Measurements from ENCODE around the gene INPP1.
"Not testable (repeated sequence)": the region's sequence is repeated elsewhere in the genome, so short reads cannot be mapped to it uniquely, and the experiment has no call there.

INPP1 gene

GRCh38 chr2:190350371-190350770, 7.0 kb downstream of the INPP1 start:
- Histone ChIP-seq H3K27me3 (ENCODE audit: control insufficient read depth, insufficient read depth, low read length) (no peaks in the 10 kb centered on the region), H3K27ac (ENCODE audit: low read depth, low read length) (no peak overlapping the region)

GRCh38 chr2:190351955-190352354, 8.6 kb downstream of the INPP1 start:
- Histone ChIP-seq H3K36me3 (ENCODE audit: control insufficient read depth, insufficient read depth, low read length) (no peaks in the 10 kb centered on the region), H3K9ac (ENCODE audit: low read length) (no peak overlapping the region), H3K4me3 (ENCODE audit: low read depth, low read length) (no peak overlapping the region), H3K4me1 (ENCODE audit: control insufficient read depth, insufficient read depth, low read length) (no peaks in the 10 kb centered on the region), H3K27ac (ENCODE audit: low read depth, low read length) (no peak overlapping the region), H3K27me3 (ENCODE audit: control insufficient read depth, insufficient read depth, low read length) (no peaks in the 10 kb centered on the region), H3K9me3 (ENCODE audit: control insufficient read depth, insufficient read depth, low read depth, low read length) (no peaks in the 10 kb centered on the region)

More at GRCh38 chr2:190350371-190350770, 7.0 kb downstream of the INPP1 start:
- no peaks in the 10 kb centered on the region for H3K36me3 ChIP-seq (ENCODE audit: control insufficient read depth, insufficient read depth, low read length)
- no peaks in the 10 kb centered on the region for H3K4me1 ChIP-seq (ENCODE audit: control insufficient read depth, insufficient read depth, low read length)
- H3K9ac ChIP-seq (ENCODE audit: low read length): no peak overlapping the region
- H3K4me3 ChIP-seq (ENCODE audit: low read depth, low read length): no peak overlapping the region
- no peaks in the 10 kb centered on the region for H3K9me3 ChIP-seq (ENCODE audit: control insufficient read depth, insufficient read depth, low read depth, low read length)

GRCh38 chr2:190352668-190353536, 9.5 kb downstream of the INPP1 start:
- H3K36me3 ChIP-seq (ENCODE audit: control insufficient read depth, insufficient read depth, low read length): no peaks in the 10 kb centered on the region
- H3K9me3 ChIP-seq (ENCODE audit: control insufficient read depth, insufficient read depth, low read depth, low read length): no peaks in the 10 kb centered on the region
- no peaks in the 10 kb centered on the region for H3K4me1 ChIP-seq (ENCODE audit: control insufficient read depth, insufficient read depth, low read length)
- no peak overlapping the region for H3K4me3 ChIP-seq (ENCODE audit: low read depth, low read length)
- H3K27me3 ChIP-seq (ENCODE audit: control insufficient read depth, insufficient read depth, low read length): no peaks in the 10 kb centered on the region
- no peak overlapping the region for H3K9ac ChIP-seq (ENCODE audit: low read length)
- no peak overlapping the region for H3K27ac ChIP-seq (ENCODE audit: low read depth, low read length)

- Histone ChIP-seq H3K9ac (ENCODE audit: low read length) (no peak overlapping the region), H3K4me3 (ENCODE audit: low read depth, low read length) (no peak overlapping the region), H3K27me3 (ENCODE audit: control insufficient read depth, insufficient read depth, low read length) (no peaks in the 10 kb centered on the region), H3K27ac (ENCODE audit: low read depth, low read length) (no peak overlapping the region), H3K9me3 (ENCODE audit: control insufficient read depth, insufficient read depth, low read depth, low read length) (no peaks in the 10 kb centered on the region), H3K4me1 (ENCODE audit: control insufficient read depth, insufficient read depth, low read length) (no peaks in the 10 kb centered on the region), H3K36me3 (ENCODE audit: control insufficient read depth, insufficient read depth, low read length) (no peaks in the 10 kb centered on the region)
Measured at GRCh38 chr2:190353537-190353899, 10.1 kb downstream of the INPP1 start.

- Histone ChIP-seq H3K27me3 (ENCODE audit: control insufficient read depth, insufficient read depth, low read length) (no peaks in the 10 kb centered on the region), H3K4me1 (ENCODE audit: control insufficient read depth, insufficient read depth, low read length) (no peaks in the 10 kb centered on the region), H3K27ac (ENCODE audit: low read depth, low read length) (no peak overlapping the region), H3K4me3 (ENCODE audit: low read depth, low read length) (no peak overlapping the region), H3K36me3 (ENCODE audit: control insufficient read depth, insufficient read depth, low read length) (no peaks in the 10 kb centered on the region), H3K9me3 (ENCODE audit: control insufficient read depth, insufficient read depth, low read depth, low read length) (no peaks in the 10 kb centered on the region), H3K9ac (ENCODE audit: low read length) (no peak overlapping the region)
Measured at GRCh38 chr2:190354003-190354690, 10.8 kb downstream of the INPP1 start.

- no peak overlapping the region for H3K4me3 ChIP-seq (ENCODE audit: low read depth, low read length)
- no peaks in the 10 kb centered on the region; the same call in 1 of the 2 replicates for H3K4me1 ChIP-seq (ENCODE audit: control insufficient read depth, insufficient read depth, low read length)
- no peak overlapping the region for H3K9ac ChIP-seq (ENCODE audit: low read length)
- H3K36me3 ChIP-seq (ENCODE audit: control insufficient read depth, insufficient read depth, low read length): no peaks in the 10 kb centered on the region
- no peaks in the 10 kb centered on the region for H3K27me3 ChIP-seq (ENCODE audit: control insufficient read depth, insufficient read depth, low read length)
- H3K27ac ChIP-seq (ENCODE audit: low read depth, low read length): no peak overlapping the region
- no peaks in the 10 kb centered on the region for H3K9me3 ChIP-seq (ENCODE audit: control insufficient read depth, insufficient read depth, low read depth, low read length)
Measured at GRCh38 chr2:190355968-190356644, 12.7 kb downstream of the INPP1 start.

- H3K27ac ChIP-seq (ENCODE audit: low read depth, low read length): no peak overlapping the region
Measured at GRCh38 chr2:190357600-190357999, 14.2 kb downstream of the INPP1 start.

GRCh38 chr2:190358655-190359448, 15.5 kb downstream of the INPP1 start:
- not testable (repeated sequence) for H3K27ac ChIP-seq (ENCODE audit: low read depth, low read length); H3K27me3 ChIP-seq (ENCODE audit: control insufficient read depth, insufficient read depth, low read length); H3K9ac ChIP-seq (ENCODE audit: low read length)

More at GRCh38 chr2:190357600-190357999, 14.2 kb downstream of the INPP1 start:
- H3K4me1 ChIP-seq (ENCODE audit: control insufficient read depth, insufficient read depth, low read length): no peaks in the 10 kb centered on the region; the same call in 1 of the 2 replicates
- no peak overlapping the region for H3K4me3 ChIP-seq (ENCODE audit: low read depth, low read length)
- no peaks in the 10 kb centered on the region for H3K27me3 ChIP-seq (ENCODE audit: control insufficient read depth, insufficient read depth, low read length)
- H3K9me3 ChIP-seq (ENCODE audit: control insufficient read depth, insufficient read depth, low read depth, low read length): no peaks in the 10 kb centered on the region
- H3K9ac ChIP-seq (ENCODE audit: low read length): no peak overlapping the region
- no peaks in the 10 kb centered on the region for H3K36me3 ChIP-seq (ENCODE audit: control insufficient read depth, insufficient read depth, low read length)

GRCh38 chr2:190360561-190360960, 17.2 kb downstream of the INPP1 start:
- Histone ChIP-seq H3K9ac (ENCODE audit: low read length) (no peak overlapping the region), H3K4me3 (ENCODE audit: low read depth, low read length) (no peak overlapping the region), H3K27me3 (ENCODE audit: control insufficient read depth, insufficient read depth, low read length) (no peaks in the 10 kb centered on the region), H3K36me3 (ENCODE audit: control insufficient read depth, insufficient read depth, low read length) (no peaks in the 10 kb centered on the region), H3K9me3 (ENCODE audit: control insufficient read depth, insufficient read depth, low read depth, low read length) (no peaks in the 10 kb centered on the region), H3K4me1 (ENCODE audit: control insufficient read depth, insufficient read depth, low read length) (no peaks in the 10 kb centered on the region; the same call in 1 of the 2 replicates), H3K27ac (ENCODE audit: low read depth, low read length) (no peak overlapping the region)

More at GRCh38 chr2:190358655-190359448, 15.5 kb downstream of the INPP1 start:
- H3K4me1 ChIP-seq (ENCODE audit: control insufficient read depth, insufficient read depth, low read length); H3K36me3 ChIP-seq (ENCODE audit: control insufficient read depth, insufficient read depth, low read length); H3K4me3 ChIP-seq (ENCODE audit: low read depth, low read length); H3K9me3 ChIP-seq (ENCODE audit: control insufficient read depth, insufficient read depth, low read depth, low read length): not testable (repeated sequence)

- Histone ChIP-seq H3K4me3 (ENCODE audit: low read depth, low read length) (no peak overlapping the region), H3K9ac (ENCODE audit: low read length) (no peak overlapping the region), H3K27ac (ENCODE audit: low read depth, low read length) (no peak overlapping the region), H3K9me3 (ENCODE audit: control insufficient read depth, insufficient read depth, low read depth, low read length) (no peaks in the 10 kb centered on the region), H3K4me1 (ENCODE audit: control insufficient read depth, insufficient read depth, low read length) (no peaks in the 10 kb centered on the region; the same call in 1 of the 2 replicates), H3K36me3 (ENCODE audit: control insufficient read depth, insufficient read depth, low read length) (no peaks in the 10 kb centered on the region), H3K27me3 (ENCODE audit: control insufficient read depth, insufficient read depth, low read length) (no peaks in the 10 kb centered on the region)
Measured at GRCh38 chr2:190360965-190361364, 17.6 kb downstream of the INPP1 start.
